Dendritic cell treated with granulocyte-macrophage colony-stimulating factor and Interleukin-4, amounts not matched to agents 40 ng/mL and 50 ng/mL, for 4 days (primary cell): ENCODE data around the gene ADGRB3.
"Not testable (repeated sequence)": the region's sequence is repeated elsewhere in the genome, so short reads cannot be mapped to it uniquely, and the experiment has no call there.

Experiments
- H3K27ac Mint-ChIP-seq: one replicate; pipeline ENCODE4 v1.8.0; 2022; ENCODE audit warnings: mild to moderate bottlenecking, mixed read lengths
- H3K27me3 Mint-ChIP-seq: one replicate; pipeline ENCODE4 v1.8.0; 2022; ENCODE audit warnings: mild to moderate bottlenecking, mixed read lengths
- H3K36me3 Mint-ChIP-seq: one replicate; pipeline ENCODE4 v1.8.0; 2022; ENCODE audit warnings: low read depth, mixed read lengths
- H3K4me1 Mint-ChIP-seq: one replicate; pipeline ENCODE4 v1.8.0; 2022; ENCODE audit warnings: low read depth, mixed read lengths
- H3K4me3 Mint-ChIP-seq: one replicate; pipeline ENCODE4 v1.8.0; 2022; ENCODE audit warnings: mild to moderate bottlenecking, moderate library complexity, mixed read lengths
- H3K9me3 Mint-ChIP-seq: one replicate; pipeline ENCODE4 v1.8.0; 2022; ENCODE audit warnings: mixed read lengths
- intact Hi-C: fragments of 100-400 bp; cut with micrococcal nuclease; formaldehyde crosslinking; loops from one replicate; pipeline ENCODE4 v1.15.0; 2022

The ADGRB3 gene

DNA sequence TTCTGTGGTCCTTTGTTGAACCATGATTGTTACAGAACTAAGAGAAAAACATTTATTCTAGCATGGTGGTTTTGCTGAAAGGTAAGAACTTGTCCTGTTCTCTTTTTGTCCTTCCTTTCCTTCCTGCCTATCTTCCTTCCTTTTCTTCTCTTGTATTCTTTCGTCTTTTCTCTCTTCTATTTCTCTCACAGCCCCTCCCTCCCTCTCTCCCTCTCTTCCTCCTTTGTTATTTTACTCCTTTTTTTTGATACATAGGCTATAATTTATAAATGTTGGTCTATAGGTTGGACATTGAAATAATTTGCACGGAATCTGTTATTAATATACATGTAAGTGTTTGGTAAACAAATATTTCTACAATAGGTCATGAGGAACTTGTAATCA lies 18.6 kb downstream of the ADGRB3 start:
- H3K4me1 Mint-ChIP-seq = no peaks in the 10 kb centered on the region
- H3K9me3 Mint-ChIP-seq = no peaks in the 10 kb centered on the region
- H3K4me3 Mint-ChIP-seq = no peak overlapping the region
- no peaks in the 10 kb centered on the region for H3K36me3 Mint-ChIP-seq
- no peak overlapping the region for H3K27ac Mint-ChIP-seq
- peaks cover 2% of the 10 kb centered on the region for H3K27me3 Mint-ChIP-seq
- intact Hi-C loops = no loop called here

GRCh38 chr6:68654134-68654533 lies 19.1 kb downstream of the ADGRB3 start:
- no peaks in the 10 kb centered on the region for H3K4me1 Mint-ChIP-seq
- intact Hi-C loops = no loop called here
- H3K27ac Mint-ChIP-seq = no peak overlapping the region
- H3K36me3 Mint-ChIP-seq = no peaks in the 10 kb centered on the region
- H3K27me3 Mint-ChIP-seq = peaks cover 2% of the 10 kb centered on the region
- no peak overlapping the region for H3K4me3 Mint-ChIP-seq
- no peaks in the 10 kb centered on the region for H3K9me3 Mint-ChIP-seq

GRCh38 chr6:68655028-68655427 lies 19.9 kb downstream of the ADGRB3 start:
- Mint-ChIP-seq H3K4me3 (no peak overlapping the region), H3K27me3 (peaks cover 2% of the 10 kb centered on the region), H3K36me3 (no peaks in the 10 kb centered on the region), H3K9me3 (no peaks in the 10 kb centered on the region), H3K27ac (no peak overlapping the region), H3K4me1 (no peaks in the 10 kb centered on the region)
- intact Hi-C loops = no loop called here

- no peaks in the 10 kb centered on the region for H3K27me3 Mint-ChIP-seq
Measured at GRCh38 chr6:68657374-68658139, 22.5 kb downstream of the ADGRB3 start.

GRCh38 chr6:68658338-68658737 lies 23.3 kb downstream of the ADGRB3 start:
- intact Hi-C loops = no loop called here
- H3K9me3 Mint-ChIP-seq = no peaks in the 10 kb centered on the region
- H3K27me3 Mint-ChIP-seq = no peaks in the 10 kb centered on the region
- H3K27ac Mint-ChIP-seq = no peak overlapping the region
- H3K36me3 Mint-ChIP-seq = no peaks in the 10 kb centered on the region
- H3K4me3 Mint-ChIP-seq = no peak overlapping the region
- H3K4me1 Mint-ChIP-seq = no peaks in the 10 kb centered on the region

More at GRCh38 chr6:68657374-68658139, 22.5 kb downstream of the ADGRB3 start:
- Mint-ChIP-seq H3K4me3 (no peak overlapping the region), H3K9me3 (no peaks in the 10 kb centered on the region), H3K36me3 (no peaks in the 10 kb centered on the region), H3K27ac (no peak overlapping the region), H3K4me1 (no peaks in the 10 kb centered on the region)
- intact Hi-C loops = no loop called here

DNA sequence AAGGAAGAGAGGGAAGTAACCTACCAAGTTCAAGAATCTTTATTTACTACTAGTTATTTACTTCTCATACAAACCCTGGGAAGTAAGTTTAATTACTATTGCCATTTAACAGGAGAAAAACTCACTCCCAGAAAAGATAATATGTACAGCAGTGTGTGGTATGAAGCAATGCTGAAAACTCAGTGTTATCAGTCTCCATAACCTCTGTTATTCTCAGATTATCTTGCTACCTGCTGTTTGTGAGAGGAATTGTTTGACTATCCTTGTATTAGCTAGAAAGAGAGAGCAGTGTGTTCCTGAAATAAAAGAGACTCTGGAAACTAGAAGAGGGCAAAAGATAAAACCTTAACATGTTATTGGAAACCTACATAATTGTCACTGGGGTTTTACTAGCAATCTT lies 38.2 kb downstream of the ADGRB3 start:
- Mint-ChIP-seq H3K9me3 (no peaks in the 10 kb centered on the region), H3K36me3 (no peaks in the 10 kb centered on the region), H3K27me3 (no peaks in the 10 kb centered on the region), H3K4me3 (no peak overlapping the region), H3K27ac (no peak overlapping the region), H3K4me1 (peaks cover 5% of the 10 kb centered on the region)
- intact Hi-C loops = no loop called here

DNA sequence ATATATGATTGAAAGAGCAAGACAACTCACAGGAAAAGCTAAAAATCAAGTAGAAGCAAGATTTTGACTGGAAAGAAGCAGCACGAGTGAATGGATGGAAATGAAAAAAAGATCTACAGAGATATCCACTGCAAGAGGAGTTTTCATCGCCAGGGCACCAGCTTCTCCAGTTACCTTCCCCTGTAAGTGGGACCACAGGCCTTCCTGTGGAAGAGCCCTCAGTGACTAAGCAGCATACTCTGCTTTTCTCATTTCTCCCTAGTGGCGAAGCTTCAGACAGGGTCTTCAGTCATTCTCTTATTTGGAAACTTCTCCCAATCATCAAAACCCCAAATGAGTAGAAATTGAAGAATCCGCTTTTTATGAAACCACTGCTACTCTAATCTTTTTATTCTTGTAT lies 40.5 kb downstream of the ADGRB3 start:
- Mint-ChIP-seq H3K27me3 (no peaks in the 10 kb centered on the region), H3K36me3 (no peaks in the 10 kb centered on the region), H3K4me1 (peaks cover 5% of the 10 kb centered on the region), H3K27ac (no peak overlapping the region), H3K9me3 (no peaks in the 10 kb centered on the region), H3K4me3 (no peak overlapping the region)
- intact Hi-C loops = no loop called here

DNA sequence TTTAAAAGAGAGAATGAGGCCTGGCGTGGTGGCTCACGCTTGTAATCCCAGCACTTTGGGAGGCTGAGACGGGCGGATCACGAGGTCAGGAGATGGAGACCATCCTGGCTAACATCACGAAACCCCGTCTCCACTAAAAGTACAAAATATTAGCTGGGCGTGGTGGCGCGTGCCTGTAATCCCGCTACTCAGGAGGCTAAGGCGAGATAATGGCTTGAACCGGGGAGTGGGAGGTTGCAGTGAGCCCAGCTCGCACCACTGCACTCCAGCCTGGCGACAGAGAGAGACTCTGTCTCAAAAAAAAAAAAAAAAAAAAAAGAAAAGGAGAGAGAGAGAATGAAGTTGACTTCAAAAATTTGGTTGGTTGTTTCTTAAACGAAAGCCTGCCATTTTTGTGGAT lies 41.0 kb downstream of the ADGRB3 start:
- intact Hi-C loops, H3K36me3 Mint-ChIP-seq, H3K4me3 Mint-ChIP-seq, H3K27me3 Mint-ChIP-seq, H3K4me1 Mint-ChIP-seq, H3K27ac Mint-ChIP-seq, H3K9me3 Mint-ChIP-seq: not testable (repeated sequence)

- intact Hi-C loops = no loop called here
- Mint-ChIP-seq H3K27ac (no peak overlapping the region), H3K36me3 (no peaks in the 10 kb centered on the region), H3K4me1 (peaks cover 5% of the 10 kb centered on the region), H3K4me3 (no peak overlapping the region), H3K9me3 (no peaks in the 10 kb centered on the region), H3K27me3 (no peaks in the 10 kb centered on the region)
Measured at GRCh38 chr6:68677058-68677457, 42.0 kb downstream of the ADGRB3 start.

- no peaks in the 10 kb centered on the region for H3K36me3 Mint-ChIP-seq
- no peaks in the 10 kb centered on the region for H3K4me1 Mint-ChIP-seq
- no peaks in the 10 kb centered on the region for H3K9me3 Mint-ChIP-seq
- no peak overlapping the region for H3K27ac Mint-ChIP-seq
- no peak overlapping the region for H3K4me3 Mint-ChIP-seq
- intact Hi-C loops = no loop called here
- H3K27me3 Mint-ChIP-seq = no peaks in the 10 kb centered on the region
Measured at GRCh38 chr6:68679399-68679798, 44.3 kb downstream of the ADGRB3 start.

- intact Hi-C loops = no loop called here
- no peaks in the 10 kb centered on the region for H3K27me3 Mint-ChIP-seq
- H3K36me3 Mint-ChIP-seq = no peaks in the 10 kb centered on the region
- no peak overlapping the region for H3K4me3 Mint-ChIP-seq
- no peak overlapping the region for H3K27ac Mint-ChIP-seq
- H3K4me1 Mint-ChIP-seq = no peaks in the 10 kb centered on the region
- no peaks in the 10 kb centered on the region for H3K9me3 Mint-ChIP-seq
Measured at GRCh38 chr6:68680264-68680663, 45.2 kb downstream of the ADGRB3 start.

GRCh38 chr6:68689910-68690309 lies 54.8 kb downstream of the ADGRB3 start:
- no peak overlapping the region for H3K4me3 Mint-ChIP-seq
- intact Hi-C loops = no loop called here
- H3K36me3 Mint-ChIP-seq = no peaks in the 10 kb centered on the region
- no peaks in the 10 kb centered on the region for H3K4me1 Mint-ChIP-seq
- no peaks in the 10 kb centered on the region for H3K27me3 Mint-ChIP-seq
- H3K9me3 Mint-ChIP-seq = no peaks in the 10 kb centered on the region
- H3K27ac Mint-ChIP-seq = no peak overlapping the region

DNA sequence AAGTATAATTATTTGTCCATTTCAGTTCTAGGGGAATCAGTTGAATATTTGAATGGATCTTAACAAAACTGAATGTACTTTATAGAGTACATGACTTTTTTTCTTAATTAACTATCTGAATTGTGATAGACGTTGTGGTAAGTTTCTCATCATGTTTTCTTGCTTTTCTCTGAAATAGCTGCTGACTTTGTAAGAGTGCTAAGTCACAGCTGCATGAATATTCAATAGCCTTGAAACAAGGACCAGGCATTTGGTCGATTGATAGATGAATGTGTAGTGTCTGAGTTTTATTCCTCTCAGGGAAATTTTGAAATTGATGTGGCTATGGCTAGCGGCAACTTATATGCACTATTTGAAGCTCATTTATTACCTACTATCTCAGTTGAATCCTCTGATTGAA lies 56.0 kb downstream of the ADGRB3 start:
- intact Hi-C loops = no loop called here
- Mint-ChIP-seq H3K9me3 (no peaks in the 10 kb centered on the region), H3K27me3 (no peaks in the 10 kb centered on the region), H3K4me3 (no peak overlapping the region), H3K27ac (no peak overlapping the region), H3K36me3 (no peaks in the 10 kb centered on the region), H3K4me1 (no peaks in the 10 kb centered on the region)

- no peak overlapping the region for H3K4me3 Mint-ChIP-seq
- intact Hi-C loops = no loop called here
Measured at GRCh38 chr6:68693271-68693670, 58.2 kb downstream of the ADGRB3 start.

DNA sequence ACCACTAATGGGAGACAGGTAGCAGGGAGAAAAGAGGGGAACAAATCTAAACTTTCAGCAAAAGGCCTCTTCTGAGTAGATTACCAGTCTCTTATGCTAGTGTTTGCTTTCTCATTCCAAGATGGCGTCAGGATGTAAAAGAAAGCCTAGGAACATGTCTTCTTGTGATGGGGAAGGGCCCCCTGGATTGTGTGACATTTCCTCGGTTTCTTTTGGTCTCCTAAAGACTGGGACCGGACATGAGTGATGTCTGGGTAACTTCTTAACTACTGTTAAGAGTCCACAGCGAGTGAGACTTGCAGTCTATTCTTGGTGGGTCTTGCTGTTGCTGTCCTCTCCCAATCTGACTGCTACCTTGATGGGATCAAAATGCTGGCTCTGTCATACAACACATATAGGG lies 60.3 kb downstream of the ADGRB3 start:
- H3K27me3 Mint-ChIP-seq = no peaks in the 10 kb centered on the region
- intact Hi-C loops = no loop called here
- H3K4me3 Mint-ChIP-seq = no peak overlapping the region
- no peak overlapping the region for H3K27ac Mint-ChIP-seq
- H3K4me1 Mint-ChIP-seq = no peaks in the 10 kb centered on the region
- H3K9me3 Mint-ChIP-seq = no peaks in the 10 kb centered on the region
- no peaks in the 10 kb centered on the region for H3K36me3 Mint-ChIP-seq

More at GRCh38 chr6:68693271-68693670, 58.2 kb downstream of the ADGRB3 start:
- Mint-ChIP-seq H3K36me3 (no peaks in the 10 kb centered on the region), H3K27me3 (no peaks in the 10 kb centered on the region), H3K27ac (no peak overlapping the region), H3K9me3 (no peaks in the 10 kb centered on the region), H3K4me1 (no peaks in the 10 kb centered on the region)
